GM18508 (cell line): Measurements from ENCODE around the gene RAD21L1.

ENCODE experiments used
- ATAC-seq: cut with Tn5 transposase; IDR thresholded peaks from one replicate; pipeline ENCODE4 v1.9.1; 2021; ENCODE audit warnings: moderate number of reproducible peaks; ENCODE audit not compliant: insufficient read depth, unreplicated experiment

Gene RAD21L1

DNA sequence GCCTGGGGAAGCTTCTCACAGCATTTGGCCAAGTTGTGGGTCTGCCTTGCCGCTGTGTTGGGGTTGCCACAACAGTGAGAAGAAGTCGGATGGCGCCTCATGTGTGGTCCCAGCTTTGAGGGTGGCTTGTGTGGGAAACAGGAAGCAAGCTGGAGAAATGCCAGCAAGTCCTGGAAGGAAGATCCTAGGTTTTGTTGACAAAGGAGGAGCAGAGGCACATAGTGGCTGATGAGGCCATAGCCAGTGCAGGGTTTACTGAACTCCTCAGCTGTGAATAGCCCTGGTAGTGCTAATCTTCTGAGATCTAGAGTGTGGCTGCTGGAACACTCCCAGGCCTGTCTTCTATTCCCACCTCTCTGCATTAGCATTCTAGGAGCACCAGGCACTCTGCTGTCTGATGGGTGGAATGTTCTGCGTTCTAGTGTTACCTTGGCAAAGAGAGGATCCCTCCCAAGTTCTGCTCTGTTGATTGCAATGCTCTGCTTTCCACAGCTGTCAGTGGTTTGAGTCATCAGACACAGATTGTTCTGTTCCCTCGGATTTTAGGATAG is 65.4 kb downstream of the RAD21L1 start:
- ATAC-seq: no peak

DNA sequence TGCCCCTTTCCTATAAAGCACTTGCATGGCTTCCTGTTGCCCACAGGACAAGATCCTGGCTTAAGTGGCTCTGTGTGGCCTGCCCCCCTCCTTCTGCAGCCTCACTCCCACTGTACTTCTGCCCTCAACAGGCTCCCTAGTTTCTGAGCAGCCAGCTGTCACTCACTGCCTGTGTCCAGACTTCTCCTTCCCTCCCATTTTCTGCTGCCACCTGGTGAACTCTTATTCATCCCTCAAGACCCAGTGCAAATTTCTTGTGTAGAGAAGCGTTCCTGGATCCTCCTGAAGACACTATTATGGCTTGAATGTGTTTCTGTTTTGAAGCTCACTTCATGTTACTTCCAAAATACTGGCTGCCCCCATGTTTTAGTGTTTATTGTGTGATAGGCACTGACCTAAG is 66.8 kb downstream of the RAD21L1 start:
- ATAC-seq: no peak

DNA sequence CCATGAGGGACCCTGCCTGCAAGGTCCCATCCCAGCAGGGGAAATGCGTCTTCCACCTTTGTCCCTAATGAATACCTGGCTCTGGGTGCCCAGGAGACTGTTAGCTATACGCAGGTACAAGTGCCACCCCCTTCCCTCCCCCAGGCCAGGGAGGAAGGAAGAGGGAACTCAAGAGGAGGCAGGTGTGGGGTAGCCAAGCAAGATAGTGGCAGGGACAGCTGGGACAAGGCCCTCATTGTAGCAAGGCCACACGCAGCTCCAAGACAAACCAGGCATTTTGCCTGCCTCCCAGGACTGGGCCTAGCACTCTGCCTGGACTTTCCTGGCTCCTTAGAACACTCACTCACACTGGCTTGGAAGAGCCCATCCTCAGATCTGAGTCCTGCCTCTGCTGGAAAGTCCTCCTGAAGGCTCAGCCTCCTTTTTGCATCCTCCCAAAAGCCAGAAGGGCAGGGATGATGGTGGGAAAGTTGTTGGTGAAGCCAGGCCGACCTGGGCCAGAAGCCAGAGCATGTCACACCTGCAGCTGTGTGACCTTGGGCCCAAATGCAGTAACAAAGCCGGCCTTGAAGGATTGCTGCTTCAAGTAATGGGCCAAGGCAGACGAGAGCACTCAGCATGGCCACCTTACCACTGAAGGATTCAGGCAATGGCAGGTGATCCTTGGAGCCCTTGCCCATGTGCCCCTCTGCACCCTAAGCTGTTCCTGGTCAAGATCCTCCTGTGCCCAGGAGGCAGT is 68.0 kb downstream of the RAD21L1 start:
- no peak for ATAC-seq

DNA sequence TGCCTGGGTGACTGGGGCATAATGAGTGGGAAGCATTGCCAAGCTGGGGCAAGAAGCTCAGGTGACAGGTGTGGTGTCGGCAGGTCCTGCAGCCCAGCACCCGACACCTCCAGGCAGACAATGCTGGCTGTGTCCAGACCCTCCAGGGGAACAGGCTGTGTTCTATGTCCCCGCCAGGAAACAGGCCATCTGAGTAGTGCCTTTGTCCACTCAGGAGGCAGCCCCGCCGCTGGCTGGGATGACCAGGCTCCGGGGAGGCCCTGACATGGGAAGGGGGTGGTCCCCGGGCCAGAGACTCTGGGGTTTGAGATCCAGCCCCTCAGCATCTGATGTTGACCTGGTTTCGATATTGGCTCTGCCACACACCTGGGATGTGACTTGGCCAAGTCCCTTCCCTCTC is 68.7 kb downstream of the RAD21L1 start:
- ATAC-seq: no peak

DNA sequence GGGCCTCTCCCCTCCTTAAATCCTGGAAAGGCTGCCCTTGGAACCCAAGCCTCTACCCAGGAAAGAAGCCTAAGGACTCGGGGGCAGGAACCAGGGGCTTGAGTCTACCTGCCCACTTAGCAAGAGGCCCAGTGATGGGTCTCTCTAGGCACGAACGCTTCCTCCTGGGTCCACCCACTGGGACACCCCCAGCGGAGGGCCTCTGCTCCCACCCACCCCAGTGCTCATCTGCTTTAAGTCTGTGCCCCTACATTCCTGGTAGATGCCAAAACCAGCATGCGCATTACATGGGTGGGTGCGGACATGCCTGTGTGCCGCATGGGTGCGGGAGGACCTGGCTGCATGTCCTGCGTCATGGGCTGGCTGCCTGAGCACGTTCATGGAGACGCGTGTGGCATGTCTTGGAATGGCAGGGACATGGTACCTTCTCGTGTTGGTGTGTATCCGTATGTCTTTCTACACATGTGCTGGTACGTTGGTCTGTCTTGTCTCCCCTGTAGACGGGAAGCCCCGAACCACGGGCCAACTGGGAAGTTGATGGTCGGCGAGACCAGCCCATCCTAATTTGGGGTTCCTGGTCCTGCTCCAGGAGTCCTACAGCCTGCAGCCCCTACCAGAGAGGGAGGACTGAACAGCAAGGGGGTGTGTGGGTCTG is 69.6 kb downstream of the RAD21L1 start:
- ATAC-seq: no peak

DNA sequence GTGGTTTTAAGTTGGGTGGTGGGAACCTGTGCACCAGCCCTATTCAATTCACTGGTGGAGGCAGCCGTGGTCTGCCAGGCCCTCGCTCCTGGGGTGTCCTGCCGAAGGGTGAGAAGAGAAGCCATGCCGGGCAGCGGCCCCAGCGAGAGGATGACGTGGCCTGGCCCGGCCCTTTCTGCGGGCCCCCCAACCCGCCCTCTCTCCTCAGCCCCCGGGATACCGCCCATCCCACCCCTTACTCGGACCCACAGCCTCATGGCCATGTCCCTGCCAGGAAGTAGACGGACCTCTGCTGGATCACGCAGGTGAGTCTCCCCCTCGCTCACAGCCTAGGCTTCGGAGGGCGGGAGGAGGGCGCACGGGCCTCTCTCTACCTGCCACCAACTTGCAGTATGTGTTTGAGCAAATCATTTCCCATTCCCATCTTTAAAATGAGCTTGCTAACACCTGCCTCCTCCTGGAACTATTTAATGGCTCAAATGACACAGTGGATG is 70.3 kb downstream of the RAD21L1 start:
- no peak for ATAC-seq

DNA sequence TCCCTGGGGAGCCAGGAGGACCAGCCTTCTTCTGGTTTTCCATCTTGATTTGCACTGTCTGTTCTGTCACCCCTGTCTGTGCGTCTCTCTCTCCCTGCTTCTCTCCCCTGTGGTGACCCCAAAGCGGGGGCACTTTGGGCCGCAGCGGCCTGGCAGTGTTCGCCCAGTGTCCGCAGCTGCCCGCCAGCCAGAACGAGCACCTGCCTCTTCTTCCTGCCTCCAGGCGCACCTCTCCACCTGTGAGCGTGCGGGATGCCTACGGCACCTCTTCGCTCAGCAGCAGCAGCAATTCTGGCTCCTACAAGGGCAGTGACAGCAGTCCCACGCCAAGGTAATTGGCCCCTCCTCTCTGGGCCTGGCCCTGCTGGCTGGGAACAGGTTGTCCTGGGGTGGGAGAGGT is 71.1 kb downstream of the RAD21L1 start:
- ATAC-seq: no peak

DNA sequence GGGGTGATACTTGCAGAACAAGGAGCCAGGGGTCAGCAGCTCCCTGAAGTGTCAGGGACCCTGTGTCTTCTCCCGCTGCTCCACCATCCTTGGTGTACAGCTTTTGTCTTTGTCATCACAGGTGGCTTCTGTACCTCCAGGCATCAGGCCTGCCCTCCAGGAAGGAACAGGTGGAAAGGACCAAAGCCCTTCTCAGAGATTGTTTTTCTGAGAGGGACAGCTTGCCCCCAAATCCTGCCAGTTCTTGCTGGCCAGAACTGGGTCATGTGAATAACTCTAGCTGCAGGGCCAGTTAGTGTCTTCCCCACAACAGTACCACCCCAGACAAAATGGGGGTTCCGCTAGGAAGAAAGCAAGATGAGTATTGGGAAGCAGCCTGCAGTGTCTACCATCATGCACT is 71.6 kb downstream of the RAD21L1 start:
- ATAC-seq: no peak

DNA sequence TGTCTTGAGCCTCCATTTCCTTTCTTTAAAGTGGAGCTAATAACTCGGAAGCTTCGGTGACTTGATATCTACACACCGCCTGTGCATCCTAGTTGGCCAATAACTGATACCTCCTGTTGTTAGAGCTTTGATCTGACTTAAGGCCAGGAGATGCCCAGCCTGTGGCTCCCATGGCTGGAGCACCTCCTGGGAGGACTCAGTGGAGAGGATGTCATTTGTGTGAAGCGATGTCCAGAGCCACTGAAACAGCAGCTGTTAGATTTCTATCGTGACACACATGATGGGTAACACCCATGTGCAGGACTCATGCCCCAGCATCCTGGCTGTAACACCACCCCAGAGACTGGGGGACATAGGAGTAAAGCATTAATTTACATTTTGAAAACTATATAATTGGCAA is 72.3 kb downstream of the RAD21L1 start:
- ATAC-seq: no peak

DNA sequence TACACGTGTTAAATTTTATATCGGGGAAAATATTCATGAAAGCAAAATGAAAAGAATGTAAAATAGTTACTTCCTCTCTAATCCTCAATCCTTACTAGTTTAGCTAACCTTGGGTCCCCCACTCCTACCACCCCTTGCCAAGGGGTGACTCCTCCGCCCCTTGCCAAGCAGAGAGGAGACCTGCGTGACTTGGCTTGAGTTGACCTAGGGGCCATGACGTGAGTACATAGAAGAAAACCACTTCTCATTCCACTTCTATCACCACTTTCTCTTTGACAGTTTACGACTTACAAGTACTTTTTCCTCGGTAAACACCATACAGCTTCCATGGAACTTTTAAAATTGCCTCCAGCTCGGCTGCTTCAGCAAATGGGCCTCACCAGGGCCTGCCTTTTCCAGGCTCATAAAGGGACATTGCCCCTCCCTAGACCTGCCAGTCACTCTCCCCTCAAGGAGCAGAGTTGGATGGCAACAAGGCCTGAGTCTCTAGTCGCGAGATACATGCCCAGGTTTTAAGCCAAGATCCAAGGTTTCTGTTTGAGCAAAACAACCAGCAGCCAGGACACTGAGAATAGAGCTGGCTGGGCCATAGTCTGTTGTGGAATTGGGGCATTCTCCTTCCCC is 73.2 kb downstream of the RAD21L1 start:
- no peak for ATAC-seq

DNA sequence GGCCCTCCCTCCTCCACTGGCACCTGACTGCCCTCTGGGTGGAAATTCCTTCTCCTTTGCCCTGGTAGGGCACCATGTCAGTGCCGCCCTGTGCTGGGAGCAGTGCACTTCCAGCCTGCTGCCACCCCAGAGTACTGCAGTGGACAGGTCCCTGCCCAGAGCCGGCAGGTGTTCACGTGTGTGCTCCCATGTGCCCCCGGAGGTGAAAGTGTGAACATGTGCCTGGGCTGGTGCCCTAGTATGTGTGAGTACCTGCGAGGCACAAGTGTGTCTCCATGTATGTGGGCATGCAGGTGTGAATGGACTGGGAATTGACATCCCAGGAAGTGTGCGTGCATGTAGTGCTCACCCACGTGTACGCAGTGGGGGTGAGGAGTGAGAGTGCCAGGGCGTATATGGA is 73.7 kb downstream of the RAD21L1 start:
- no peak for ATAC-seq

DNA sequence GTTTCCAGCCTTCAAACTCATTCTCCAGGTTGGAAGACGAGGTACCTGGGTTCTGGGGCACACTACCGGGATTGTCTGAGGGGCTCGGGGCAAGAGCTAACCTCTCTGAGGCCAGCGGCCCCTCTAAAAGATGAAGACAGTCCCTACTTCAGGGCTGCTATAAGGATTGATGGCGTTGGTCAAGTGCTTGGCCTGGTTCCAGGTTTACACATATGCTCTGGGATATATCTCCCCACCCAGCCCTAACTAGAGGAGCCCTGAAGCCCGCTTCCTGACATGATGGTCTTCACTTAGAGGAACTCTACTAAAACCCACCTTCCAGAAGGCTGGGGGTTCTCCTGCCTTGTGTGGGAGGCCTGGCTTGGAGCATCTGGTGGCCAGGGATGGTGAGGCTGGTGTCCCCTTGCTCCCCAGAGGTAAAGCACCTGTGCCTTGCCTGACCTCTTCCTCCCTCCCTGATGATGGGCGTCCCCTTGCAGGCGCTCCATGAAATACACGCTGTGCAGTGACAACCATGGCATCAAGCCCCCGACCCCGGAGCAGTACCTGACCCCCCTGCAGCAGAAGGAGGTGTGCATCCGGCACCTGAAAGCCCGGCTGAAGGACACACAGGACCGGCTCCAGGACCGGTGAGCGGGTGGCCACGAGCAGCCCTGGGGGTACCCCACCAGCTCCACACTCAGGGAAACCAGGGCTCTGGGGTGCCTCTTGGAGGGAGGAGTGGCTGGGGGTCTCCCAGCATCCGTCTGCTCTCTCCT is 74.4 kb downstream of the RAD21L1 start:
- ATAC-seq: no peak

DNA sequence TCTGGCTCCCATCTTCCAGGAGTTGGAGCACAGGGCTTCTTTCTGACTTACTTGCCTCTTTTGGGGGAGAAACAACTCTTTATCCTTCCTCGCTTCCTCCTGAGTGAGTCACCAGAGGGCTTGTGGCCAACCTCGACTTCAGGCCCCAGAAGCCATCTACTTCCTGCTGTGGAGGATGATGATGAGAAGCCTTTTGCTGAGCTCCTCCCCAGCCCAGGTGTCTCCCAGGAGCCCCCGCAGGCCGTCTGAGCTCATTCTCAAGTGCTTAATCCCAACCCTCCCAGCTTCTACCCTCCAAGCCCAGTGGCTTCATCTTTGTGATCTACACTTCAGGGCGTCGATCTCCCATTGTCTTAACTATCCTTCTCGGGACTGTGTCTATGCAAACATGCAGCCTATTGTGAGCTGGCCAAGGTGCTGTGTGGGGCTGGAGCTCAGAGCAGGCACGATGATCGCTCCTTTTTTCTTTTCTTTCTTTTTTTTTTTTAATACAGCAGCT is 75.2 kb downstream of the RAD21L1 start:
- no peak for ATAC-seq

DNA sequence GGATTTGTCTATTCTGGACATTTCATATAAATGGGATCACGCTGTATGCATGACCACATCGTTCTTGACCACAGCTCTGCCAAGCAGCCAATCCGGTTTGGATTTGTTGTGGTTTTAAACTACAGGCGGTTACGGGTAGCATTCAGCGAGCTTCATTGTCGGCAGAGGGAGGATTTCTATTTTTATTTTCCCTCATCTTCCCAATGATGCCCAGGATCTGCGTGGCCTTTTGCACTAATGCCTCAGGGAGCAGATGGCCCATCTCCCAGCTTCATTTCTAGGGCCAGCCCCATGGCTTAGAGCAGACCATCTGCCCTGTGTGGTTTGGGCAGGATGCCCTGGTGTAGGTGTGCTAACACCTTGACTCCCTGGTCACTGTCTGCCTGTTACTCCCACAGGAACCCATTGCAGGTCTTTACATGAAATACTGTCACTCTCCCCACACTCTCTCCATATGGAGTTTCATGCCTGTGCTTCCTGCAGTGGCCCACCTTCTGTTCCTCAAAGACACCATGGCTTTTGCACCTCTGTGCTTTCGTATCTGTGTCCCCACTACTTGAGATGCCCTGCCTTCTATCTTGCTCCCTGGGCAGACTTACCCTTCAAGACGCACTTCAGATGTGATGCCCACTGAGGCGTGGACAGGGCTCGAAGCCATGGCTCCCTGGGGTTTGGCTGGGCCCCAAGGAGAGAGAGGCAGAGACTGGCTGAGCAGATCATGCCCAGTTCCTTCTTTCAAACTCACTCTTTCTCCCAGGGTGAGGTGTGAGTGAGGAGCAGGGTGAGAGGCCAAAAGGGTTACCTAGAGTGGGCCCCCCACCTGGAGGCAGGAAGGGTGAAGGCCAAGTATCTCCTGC is 77.1 kb downstream of the RAD21L1 start:
- ATAC-seq: no peak

DNA sequence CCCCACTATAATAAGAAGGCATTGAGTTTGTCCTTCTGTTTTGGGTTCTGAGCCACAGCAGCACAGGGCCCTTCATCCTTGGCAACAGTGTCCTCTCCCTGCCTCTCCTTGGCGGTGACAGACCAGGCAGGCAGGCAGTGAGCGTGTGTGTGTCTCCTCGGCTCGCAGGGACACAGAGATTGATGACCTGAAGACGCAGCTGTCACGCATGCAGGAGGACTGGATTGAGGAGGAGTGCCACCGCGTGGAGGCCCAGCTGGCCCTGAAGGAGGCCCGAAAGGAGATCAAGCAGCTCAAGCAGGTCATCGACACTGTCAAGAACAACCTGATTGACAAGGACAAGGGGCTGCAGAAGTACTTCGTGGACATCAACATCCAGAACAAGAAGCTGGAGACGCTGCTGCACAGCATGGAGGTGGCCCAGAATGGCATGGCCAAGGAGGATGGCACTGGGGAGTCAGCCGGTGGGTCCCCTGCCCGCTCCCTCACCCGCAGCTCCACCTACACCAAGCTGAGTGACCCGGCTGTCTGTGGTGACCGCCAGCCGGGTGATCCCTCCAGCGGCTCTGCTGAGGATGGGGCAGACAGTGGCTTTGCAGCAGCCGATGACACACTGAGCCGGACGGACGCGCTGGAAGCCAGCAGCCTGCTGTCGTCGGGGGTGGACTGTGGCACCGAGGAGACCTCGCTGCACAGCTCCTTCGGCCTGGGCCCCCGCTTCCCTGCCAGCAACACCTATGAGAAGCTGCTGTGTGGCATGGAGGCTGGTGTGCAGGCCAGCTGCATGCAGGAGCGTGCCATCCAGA is 79.1 kb downstream of the RAD21L1 start:
- no peak for ATAC-seq
